ENCODE results near the gene GLB1L2. TPM values are rescaled to one million over a fixed set of nuclear protein-coding genes. Genes with fewer than 3 reads are reported as not detected.
"Not testable (repeated sequence)": the region's sequence is repeated elsewhere in the genome, so short reads cannot be mapped to it uniquely, and the experiment has no call there.

The GLB1L2 gene, protein sequence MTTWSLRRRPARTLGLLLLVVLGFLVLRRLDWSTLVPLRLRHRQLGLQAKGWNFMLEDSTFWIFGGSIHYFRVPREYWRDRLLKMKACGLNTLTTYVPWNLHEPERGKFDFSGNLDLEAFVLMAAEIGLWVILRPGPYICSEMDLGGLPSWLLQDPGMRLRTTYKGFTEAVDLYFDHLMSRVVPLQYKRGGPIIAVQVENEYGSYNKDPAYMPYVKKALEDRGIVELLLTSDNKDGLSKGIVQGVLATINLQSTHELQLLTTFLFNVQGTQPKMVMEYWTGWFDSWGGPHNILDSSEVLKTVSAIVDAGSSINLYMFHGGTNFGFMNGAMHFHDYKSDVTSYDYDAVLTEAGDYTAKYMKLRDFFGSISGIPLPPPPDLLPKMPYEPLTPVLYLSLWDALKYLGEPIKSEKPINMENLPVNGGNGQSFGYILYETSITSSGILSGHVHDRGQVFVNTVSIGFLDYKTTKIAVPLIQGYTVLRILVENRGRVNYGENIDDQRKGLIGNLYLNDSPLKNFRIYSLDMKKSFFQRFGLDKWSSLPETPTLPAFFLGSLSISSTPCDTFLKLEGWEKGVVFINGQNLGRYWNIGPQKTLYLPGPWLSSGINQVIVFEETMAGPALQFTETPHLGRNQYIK
- total RNA-seq, result 1 to 10 TPM; 2.8 to 4.0 TPM
- long read RNA-seq, donor 1, partial matches to known transcripts, result 1 of 4 reads
- long read RNA-seq, donor 1, other reads (novel, unspliced or antisense), result 2 of 4 reads
- long read RNA-seq, donor 2, partial matches to known transcripts, result 2 of 7 reads
- long read RNA-seq, donor 2, other reads (novel, unspliced or antisense), result 4 of 7 reads

DNA sequence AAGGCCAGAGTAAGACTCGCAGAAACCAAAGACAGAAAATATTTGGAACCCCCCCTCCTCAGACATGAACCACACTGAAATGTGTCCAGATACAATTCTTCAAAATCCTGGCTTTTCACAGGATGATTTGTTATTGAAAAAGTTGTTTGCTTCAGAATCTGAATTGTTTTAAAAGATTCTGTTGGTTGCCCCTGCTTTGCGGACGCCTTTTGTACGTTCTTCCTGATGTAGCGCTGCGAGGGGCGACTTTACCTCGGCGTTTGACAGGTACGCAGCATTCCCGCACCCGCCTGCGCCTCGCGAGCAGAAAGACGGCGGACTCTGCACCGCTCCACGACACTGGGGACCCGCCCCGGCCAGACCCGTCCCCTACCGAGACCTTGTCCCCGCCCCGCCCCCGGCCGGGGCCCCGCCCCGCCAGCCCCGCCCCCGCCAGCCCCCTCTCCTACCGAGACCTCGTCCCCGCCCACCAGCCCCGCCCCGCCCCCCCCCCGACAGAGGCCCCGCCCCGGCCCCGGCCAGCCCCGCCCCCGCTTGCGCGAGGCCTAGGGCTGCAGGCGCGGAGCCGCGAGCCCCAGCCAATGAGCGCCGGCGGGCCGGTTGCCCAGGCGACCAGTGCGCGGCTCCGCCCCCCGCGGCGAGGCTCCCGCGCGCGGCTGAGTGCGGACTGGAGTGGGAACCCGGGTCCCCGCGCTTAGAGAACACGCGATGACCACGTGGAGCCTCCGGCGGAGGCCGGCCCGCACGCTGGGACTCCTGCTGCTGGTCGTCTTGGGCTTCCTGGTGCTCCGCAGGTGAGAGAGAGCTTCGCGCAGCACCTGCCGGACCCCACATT lies at the start of gene GLB1L2:
Gene GLB1L2 (plus strand): TSS at position 635 of the 835 bp plus-strand sequence. CDS start 74 bp downstream, at position 709.
- intact Hi-C loops (cut with DNase I), result no loop called here
- peak; percentile 88 for DNase-seq (ENCODE audit: low spot score)

DNA sequence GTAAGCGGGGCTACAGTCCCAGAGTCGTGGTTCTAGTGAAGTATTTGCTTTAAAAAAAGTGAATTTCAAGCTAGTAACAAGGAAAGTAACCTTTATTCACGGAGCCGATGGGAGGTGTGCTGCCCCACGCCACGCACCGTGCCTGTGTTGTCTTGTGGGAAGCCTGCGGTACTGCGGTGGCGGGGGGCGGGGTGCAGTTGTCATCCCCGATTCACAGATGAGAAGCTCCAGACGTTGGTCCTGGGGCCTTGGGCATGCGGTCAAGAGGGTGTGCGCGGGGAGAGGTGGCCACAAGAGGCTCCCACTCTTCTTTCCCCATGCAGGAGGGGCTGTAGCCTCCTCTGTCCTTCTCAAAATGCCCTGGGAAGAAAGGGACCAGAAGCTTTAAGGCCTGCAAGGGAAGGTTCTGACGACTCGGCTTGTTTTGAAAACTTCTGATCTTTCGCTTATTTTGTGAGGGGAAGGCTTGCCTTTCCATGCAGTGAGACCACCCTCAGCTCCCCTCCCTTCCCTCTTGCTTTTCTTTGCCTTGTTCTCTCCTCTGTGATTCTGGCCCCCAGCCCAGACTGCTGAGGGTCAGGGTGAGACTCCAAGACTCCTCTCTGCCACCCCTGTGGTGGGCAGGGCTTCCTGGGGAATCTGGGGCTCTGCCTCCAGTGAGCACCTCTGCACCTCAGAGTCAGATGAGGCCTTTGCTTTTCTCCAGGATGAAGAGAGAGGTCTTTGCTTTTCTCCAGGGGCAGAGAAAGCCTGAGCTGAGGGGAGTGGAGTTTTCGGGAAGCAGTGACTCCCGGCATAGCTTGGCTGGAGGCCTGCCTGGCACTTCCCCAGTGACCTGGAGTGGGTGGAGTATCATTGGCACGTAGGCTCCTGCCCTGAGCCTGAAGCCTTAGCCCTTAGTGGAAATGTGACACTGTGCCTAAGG lies 49.4 kb upstream of the GLB1L2 start:
- DNase-seq (ENCODE audit: low spot score), result no peak
- intact Hi-C loops (cut with DNase I), result no loop called here

DNA sequence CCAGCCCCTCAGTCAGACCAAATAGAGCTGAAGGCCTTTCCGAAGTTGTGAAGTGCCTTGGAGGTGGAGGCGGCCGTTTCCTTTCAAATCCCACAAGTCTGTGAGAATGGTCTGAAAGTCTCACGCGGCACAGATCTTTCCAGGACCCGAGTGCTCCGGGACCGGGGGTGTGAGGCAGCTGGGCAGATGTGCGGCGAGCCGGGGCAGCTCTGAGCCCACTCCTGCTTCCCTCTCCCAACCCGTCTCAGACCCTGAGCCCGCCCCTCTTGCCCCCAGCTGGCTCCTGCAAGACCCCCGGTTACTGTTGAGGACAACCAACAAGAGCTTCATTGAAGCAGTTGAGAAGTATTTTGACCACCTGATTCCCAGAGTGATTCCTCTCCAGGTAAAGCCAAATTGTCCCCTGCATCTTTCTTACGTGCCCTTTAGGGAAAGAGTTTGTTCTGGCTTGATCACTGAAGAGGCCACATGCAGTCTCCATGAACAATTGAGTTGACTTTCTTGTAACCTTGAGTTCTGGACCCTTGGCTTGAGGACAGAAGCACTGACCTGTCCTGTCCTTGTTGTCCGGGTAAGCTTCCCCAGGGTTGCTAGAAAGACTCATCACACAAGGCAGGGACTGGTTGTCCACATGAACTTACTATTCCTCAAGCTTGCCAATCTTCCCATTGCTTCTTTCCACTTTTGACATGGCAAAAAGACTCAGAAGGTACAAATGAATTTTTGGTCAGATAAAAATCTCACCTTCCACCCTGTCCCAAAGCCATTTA lies 48.1 kb upstream of the GLB1L2 start:
- intact Hi-C loops (cut with DNase I), result no loop called here

DNA sequence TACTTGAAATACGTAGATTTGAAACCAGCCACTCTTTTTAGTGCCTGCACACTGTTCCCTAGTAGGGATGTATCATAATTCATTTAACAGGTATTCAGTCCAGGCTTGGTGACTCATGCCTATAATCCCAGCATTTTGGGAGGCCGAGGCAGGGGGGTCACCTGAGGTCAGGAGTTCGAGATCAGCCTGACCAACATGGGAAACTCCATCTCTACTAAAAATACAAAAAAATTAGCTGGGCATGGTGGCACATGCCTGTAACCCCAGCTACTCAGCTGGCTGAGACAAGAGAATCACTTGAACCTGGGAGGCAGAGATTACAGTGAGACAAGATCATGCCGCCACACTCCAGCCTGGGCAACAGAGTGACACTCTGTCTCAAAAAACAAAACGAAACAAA lies 47.4 kb upstream of the GLB1L2 start:
- not testable (repeated sequence) for DNase-seq (ENCODE audit: low spot score)

More for the DNA sequence above, 48.1 kb upstream of the GLB1L2 start:
- DNase-seq (ENCODE audit: low spot score), result no peak

DNA sequence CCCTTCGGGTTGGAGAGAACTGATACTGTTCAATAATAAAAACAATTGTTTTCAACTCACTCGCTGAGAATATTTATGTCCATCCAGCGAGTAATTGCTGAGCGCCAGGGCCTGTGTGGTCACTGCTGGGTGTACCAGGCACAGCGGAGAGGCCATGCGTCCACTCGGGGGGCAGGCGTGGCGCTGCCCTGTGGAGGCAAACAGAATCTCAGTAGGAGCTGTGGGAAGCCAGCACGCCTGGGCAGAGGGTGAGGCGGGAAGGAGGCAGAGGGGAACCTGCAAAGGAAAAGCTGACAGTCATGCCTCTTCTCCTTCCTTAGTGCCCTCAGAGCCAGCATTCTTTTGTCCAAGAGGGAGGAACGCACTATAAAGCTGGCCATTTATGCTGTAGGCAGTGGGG lies 44.2 kb upstream of the GLB1L2 start:
- intact Hi-C loops (cut with DNase I), result no loop called here
- DNase-seq (ENCODE audit: low spot score), result no peak

More for the DNA sequence above, 47.4 kb upstream of the GLB1L2 start:
- intact Hi-C loops (cut with DNase I), result not testable (repeated sequence)

DNA sequence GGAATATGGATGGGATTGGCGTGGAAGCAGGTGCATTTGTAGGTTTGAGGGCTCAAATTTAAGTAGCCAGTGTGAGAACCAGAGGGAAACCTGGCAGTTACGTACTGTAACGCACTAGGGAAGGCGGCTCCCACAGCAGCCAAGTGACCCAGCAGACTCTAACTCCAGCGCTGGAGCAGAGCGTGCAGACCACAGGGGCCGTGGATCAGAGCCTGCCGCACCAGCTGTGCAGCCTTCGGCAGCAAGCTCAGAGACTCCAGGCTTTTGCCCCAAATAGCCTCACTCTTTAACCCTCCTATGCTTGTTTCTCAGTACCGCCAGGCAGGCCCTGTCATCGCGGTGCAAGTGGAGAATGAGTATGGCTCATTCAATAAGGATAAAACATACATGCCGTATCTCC lies 43.3 kb upstream of the GLB1L2 start:
- DNase-seq (ENCODE audit: low spot score), result no peak
- intact Hi-C loops (cut with DNase I), result no loop called here

DNA sequence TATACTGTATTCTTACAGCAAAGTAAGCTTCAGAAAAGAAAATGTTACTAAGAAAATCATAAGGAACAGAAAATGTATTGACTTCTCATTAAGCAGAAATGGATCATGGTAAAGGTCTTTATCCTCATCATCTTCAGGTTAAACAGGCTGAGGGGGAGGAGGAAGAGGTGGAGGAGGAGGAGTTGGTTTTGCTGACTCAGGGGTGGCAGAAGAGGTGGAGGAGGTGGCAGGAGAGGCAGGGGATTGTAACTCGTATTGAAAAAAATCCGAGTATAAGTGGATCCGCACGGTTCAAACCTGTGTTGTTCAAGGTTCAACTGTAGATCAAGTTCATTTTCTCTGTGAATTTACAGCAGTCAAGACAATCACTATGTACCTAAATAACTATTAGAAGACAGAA lies 42.6 kb upstream of the GLB1L2 start:
- intact Hi-C loops (cut with DNase I), result no loop called here

DNA sequence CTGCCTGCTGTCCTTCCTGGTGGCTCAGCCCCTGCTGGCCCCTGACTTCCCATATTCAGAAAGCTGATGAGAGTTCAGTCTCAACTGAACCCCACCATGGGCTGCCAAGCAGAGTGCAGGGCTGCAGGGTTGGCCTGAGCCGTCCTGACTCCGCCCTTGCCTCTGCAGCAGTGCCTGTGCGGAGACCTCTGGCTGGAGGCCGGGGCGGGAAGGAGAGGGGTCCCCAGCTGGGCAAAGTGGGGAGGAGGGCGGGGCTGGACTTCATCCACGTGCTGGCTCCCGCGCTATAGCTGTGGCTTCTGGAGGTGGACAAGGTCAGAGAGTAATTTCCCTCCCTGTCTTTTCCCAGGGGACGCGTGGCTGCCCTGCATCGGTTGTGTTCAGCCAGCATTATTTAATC lies 42.0 kb upstream of the GLB1L2 start:
- intact Hi-C loops (cut with DNase I), result no loop called here
- no peak for DNase-seq (ENCODE audit: low spot score)

More for the DNA sequence above, 42.6 kb upstream of the GLB1L2 start:
- no peak for DNase-seq (ENCODE audit: low spot score)

DNA sequence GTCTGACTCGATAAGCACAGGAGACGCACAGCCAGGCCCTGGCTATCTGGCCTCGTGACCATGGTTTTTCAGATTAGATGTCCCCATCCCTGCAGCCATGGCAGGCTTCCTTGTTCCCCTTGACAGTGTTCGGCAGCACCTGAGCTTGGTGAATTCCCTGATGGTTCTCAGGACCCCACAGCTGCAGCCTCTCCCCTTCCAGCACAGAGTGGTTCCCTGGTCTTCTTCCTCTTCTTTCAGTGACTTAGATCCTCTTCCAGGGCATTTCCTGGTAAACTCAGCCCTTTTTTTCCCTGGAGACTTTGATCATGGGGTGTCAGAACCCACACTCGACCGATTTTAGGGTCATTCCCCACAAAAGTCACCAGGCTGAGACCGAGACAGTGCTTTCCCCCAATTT lies 41.1 kb upstream of the GLB1L2 start:
- intact Hi-C loops (cut with DNase I), result no loop called here
- no peak for DNase-seq (ENCODE audit: low spot score)

DNA sequence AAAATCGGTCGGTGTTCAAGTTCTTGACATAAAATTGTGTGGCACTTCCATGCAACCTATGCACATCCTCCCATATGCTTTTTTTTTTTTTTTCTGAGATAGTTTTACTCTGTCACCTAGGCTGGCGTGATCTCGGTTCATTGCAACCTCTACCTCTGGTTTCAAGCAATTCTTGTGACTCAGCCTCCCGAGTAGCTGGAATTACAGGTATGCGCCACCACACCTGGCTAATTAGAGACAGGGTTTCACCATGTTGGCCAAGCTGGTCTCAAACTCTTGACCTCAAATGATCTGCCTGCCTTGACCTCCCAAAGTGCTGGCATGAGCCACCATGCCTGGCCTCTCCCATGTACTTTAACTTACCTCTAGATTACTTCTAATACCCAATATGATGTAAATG lies 40.6 kb upstream of the GLB1L2 start:
- intact Hi-C loops (cut with DNase I), result no loop called here

DNA sequence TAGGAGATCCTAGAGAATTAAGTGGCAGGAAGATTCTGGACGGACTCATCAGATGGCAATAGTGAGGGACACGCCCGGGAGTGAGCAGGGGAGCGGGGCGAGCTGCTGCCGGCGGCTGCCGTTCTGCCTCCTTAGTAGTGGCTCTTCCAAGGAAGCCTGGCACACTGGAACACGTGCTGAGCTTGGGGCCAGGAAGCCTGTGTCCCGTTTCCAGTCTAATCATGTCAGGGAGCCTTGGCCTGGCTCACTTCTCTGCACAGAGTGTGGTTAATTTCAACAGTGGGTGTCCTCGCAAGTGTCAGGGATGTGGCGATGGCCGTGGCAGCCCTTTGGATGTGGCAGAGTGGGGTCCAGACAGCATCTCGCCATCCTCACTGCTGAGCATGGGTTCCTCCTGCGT lies 39.1 kb upstream of the GLB1L2 start:
- intact Hi-C loops (cut with DNase I), result no loop called here
- no peak for DNase-seq (ENCODE audit: low spot score)

More for the DNA sequence above, 40.6 kb upstream of the GLB1L2 start:
- no peak for DNase-seq (ENCODE audit: low spot score)

DNA sequence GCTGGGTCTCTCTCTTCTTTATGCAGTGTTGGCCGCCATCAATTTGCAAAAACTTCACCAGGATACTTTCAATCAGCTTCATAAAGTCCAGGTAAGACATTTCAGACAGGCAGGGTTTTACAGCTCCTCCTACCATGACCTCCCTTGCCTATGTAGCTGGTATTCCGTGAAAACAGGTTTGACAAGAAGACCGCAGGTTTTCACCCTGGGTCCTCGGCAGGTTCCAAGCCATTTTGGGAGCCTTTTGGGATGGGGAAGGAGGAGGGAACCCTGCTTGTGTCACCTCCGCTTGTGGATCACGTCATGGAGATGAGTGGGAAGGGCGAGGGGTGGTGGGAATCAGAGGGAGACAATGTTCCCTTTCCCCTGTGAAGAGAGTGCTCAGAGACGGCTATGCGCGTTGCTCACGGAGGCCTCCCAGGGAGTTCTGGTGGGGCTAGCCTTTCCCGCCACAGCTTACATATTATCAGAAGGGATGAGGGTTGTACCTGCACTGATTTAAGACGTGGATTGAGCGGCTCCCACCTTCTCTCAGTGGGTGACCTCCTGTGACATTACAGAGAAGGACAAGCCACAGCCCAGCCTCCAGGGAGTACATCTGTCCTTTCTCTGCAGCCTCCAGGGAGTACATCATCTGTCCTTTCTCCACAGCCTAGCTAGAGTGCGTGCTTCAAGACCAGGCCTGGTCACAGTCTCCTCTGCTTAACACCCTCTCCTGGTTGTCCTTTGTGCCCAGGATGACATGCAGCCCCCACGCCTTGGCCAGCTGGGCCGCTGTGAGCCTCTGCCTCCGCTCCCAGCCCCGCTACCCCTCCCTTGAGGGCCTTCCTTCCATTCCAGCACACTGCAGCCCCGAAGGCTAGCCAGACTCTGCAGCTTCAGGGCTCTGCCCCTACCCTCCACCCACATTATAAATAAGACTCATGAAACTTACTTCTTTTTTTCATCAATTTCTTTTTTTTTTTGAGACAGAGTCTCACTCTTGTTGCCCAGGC lies 38.4 kb upstream of the GLB1L2 start:
- DNase-seq (ENCODE audit: low spot score), result no peak
- intact Hi-C loops (cut with DNase I), result no loop called here

DNA sequence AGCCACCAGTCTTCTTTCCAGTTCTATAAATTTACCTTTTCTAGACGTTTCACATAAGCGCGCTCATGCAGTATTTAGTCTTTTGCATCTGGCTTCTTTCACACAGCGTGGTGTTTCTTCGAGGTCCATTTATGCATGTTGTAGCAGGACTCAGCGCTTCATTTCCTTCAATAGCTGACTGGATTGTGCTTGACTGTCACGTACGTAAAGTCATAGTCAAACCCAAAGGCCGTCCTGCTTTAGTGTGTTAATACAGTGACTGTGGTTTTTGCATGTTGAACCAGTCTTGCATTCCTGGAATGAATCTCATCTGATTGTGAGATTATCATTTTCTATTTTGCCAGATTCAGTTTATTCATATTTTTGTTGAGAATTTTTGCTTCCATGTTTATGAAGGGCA lies 37.1 kb upstream of the GLB1L2 start:
- DNase-seq (ENCODE audit: low spot score), result no peak
- intact Hi-C loops (cut with DNase I), result no loop called here

DNA sequence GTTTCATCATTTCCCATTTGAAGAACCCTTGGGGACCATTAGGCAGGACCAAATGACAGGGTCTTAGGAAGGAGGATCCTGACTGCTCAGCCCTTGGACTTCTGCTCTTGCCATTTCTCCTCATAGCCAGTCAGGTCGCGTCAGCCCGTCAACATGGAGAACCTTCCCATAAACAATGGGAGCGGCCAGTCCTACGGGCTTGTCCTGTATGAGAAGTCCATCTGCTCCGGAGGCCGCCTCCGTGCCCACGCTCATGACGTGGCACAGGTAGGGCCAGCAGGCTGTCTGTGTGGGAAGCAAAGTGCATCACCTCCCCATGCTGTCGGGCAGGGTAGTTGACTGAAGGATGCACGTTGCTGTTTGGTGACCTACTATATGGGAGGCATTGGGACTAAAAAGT lies 19.6 kb upstream of the GLB1L2 start:
- no peak for DNase-seq (ENCODE audit: low spot score)
- intact Hi-C loops (cut with DNase I), result no loop called here

DNA sequence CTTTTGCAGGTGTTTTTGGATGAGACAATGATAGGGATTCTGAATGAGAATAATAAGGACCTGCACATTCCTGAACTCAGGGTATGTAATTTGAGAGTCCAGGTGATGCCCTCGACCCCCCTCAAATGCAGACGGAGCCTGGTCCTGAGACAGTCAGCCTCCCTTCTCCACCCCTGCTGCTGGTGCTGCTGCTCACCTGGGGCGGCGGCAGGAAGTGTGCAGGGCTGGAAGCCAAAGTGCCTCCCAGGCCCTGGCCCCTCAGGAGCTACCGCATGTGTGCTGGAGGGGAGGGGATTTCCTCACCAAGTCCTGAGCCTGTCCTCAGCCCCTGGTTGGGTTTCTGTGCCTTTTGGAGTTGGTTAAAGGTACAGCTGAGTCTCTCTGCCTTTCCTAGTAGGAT lies 19.0 kb upstream of the GLB1L2 start:
- no peak for DNase-seq (ENCODE audit: low spot score)
- intact Hi-C loops (cut with DNase I), result no loop called here

DNA sequence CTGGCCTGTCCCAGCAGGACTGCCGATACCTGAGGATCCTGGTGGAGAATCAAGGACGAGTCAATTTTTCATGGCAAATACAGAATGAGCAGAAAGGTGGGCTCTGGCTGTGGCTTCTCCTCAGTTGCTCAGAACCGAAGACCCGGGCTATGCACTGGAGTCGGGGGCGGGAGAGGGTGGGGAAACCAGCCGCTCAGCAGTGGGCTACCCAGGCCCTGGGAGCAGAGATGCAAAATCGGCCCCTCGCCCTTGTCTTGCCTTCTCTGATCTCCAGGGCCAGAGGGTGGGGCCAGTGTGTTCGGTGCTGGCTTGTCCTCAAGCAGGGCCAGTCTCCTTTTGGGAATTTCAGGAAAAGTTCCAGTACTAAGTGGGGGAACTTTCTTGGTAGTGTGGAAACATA lies 18.4 kb upstream of the GLB1L2 start:
- DNase-seq (ENCODE audit: low spot score), result no peak
- intact Hi-C loops (cut with DNase I), result no loop called here

Measured in posterior vena cava (tissue), 2 donors.